ENCODE measurements around the gene MRPL38. TPM values are rescaled to one million over a fixed set of nuclear protein-coding genes. Genes with fewer than 3 reads are reported as not detected.

Gene MRPL38
- total RNA-seq, 1 experiment from 2014 or later: 112 TPM

DNA sequence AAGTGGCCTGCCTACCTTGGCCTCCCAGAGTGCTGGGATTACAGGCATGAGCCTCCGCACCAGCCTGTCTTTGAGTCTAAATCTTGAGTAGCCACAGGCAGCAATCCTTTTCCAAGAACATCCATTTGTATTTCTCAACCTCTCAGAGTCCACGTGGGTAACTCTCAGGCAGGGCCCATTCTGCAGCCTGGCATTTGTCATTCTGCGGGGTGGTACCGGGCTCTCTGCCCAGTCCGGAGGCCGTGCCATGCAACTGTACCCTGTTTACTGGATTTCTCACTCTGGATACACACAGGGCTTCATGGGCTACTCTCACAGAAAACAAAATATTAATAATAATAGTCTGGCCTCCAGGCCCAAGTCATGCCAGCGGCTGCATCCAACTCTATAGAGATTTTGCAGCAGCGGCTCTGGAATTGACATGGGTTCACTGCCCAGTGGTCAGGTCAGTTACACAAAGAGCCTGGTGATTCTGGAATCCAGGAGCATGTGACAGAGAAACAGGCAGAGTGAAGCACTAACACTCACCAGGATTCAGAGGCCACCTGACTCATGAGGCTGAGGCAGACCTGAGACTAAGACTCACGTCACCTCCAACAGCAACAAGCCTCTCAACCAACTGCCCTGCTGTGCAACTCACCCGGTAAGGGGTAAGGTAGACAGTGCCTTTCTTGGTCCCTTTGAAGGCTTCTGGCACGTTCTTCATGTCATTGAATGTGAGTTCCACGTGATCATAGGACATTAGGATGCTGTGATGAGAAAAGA is 53.6 kb downstream of the MRPL38 start:
- TF ChIP-seq, protein P1, sequence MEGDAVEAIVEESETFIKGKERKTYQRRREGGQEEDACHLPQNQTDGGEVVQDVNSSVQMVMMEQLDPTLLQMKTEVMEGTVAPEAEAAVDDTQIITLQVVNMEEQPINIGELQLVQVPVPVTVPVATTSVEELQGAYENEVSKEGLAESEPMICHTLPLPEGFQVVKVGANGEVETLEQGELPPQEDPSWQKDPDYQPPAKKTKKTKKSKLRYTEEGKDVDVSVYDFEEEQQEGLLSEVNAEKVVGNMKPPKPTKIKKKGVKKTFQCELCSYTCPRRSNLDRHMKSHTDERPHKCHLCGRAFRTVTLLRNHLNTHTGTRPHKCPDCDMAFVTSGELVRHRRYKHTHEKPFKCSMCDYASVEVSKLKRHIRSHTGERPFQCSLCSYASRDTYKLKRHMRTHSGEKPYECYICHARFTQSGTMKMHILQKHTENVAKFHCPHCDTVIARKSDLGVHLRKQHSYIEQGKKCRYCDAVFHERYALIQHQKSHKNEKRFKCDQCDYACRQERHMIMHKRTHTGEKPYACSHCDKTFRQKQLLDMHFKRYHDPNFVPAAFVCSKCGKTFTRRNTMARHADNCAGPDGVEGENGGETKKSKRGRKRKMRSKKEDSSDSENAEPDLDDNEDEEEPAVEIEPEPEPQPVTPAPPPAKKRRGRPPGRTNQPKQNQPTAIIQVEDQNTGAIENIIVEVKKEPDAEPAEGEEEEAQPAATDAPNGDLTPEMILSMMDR (IDR thresholded peaks at IDR 0.05; ENCODE audit: unreplicated experiment): no peak
- Mint-ChIP-seq H3K27ac (ENCODE audit: unreplicated experiment) (no peak overlapping the region), H3K9me3 (ENCODE audit: low read depth, unreplicated experiment) (no peaks in the 10 kb centered on the region), H3K27me3 (ENCODE audit: unreplicated experiment) (no peaks in the 10 kb centered on the region), H3K36me3 (ENCODE audit: insufficient read depth, unreplicated experiment) (peaks cover 68% of the 10 kb centered on the region), H3K4me3 (ENCODE audit: low read depth, unreplicated experiment) (no peak overlapping the region), H3K4me1 (ENCODE audit: low read depth, unreplicated experiment) (peaks cover 8% of the 10 kb centered on the region)
- no TSS peak for BruUV-seq (replicated peaks)
- intact Hi-C loops (cut with micrococcal nuclease; ENCODE audit: unreplicated experiment): no loop called here
- DNase-seq: no peak
- CTCF ChIA-PET: no interaction called here

DNA sequence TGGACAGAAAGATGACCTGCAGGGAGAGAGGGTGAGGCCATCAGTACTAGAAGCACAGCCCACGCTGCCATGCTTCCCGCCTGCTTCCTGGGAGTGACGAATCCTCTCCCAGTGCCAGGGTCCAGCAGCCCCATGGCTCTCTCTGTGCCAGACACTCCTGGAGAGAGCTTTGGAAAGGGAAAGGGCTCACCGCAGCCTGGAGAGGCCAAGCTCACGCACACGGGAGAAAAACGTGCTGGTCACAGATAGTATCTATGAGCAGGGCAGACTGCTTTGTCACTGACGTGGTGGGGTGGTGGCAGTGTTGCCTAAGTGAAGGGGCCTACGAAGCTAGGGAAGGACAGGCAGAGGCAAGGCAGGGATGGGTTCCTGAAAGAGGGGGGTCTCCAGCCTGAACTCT is 55.0 kb downstream of the MRPL38 start:
- Mint-ChIP-seq H3K9me3 (ENCODE audit: low read depth, unreplicated experiment) (no peaks in the 10 kb centered on the region), H3K27me3 (ENCODE audit: unreplicated experiment) (no peaks in the 10 kb centered on the region), H3K4me3 (ENCODE audit: low read depth, unreplicated experiment) (no peak overlapping the region), H3K4me1 (ENCODE audit: low read depth, unreplicated experiment) (peaks cover 18% of the 10 kb centered on the region), H3K36me3 (ENCODE audit: insufficient read depth, unreplicated experiment) (peaks cover 82% of the 10 kb centered on the region), H3K27ac (ENCODE audit: unreplicated experiment) (no peak overlapping the region)
- CTCF ChIA-PET: interaction anchor here (0.6 kb wide), 1 partner anchor 283 kb away, joined by 5 read pairs; no protein-coding TSS in a partner anchor
- DNase-seq: no peak
- BruUV-seq (replicated peaks): no TSS peak
- TF ChIP-seq, protein P1 (IDR thresholded peaks at IDR 0.05; ENCODE audit: unreplicated experiment): no peak
- intact Hi-C loops (cut with micrococcal nuclease; ENCODE audit: unreplicated experiment): loop anchor here (5.0 kb wide), 1 partner anchor 38 kb away; no protein-coding TSS in a partner anchor

DNA sequence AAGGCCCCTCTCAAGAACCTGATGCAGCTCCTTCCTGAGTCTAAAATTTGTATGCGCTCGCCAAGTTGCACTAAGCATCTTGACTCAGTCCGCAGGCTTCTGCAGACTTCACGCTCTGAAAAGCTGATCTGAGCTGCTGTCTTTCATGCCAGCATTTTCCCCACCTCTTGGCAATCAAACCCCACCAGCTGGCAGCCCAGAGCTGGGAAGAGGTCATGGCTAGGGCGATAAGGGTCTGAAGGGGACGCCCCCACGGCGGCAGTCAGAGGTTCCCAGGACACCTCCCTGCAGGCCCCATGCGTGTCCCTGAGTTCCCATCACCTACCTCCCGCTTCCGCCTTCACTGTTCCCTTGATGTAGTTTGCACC is 55.4 kb downstream of the MRPL38 start:
- TF ChIP-seq, protein P1 (IDR thresholded peaks at IDR 0.05; ENCODE audit: unreplicated experiment): no peak
- intact Hi-C loops (cut with micrococcal nuclease; ENCODE audit: unreplicated experiment): loop anchor here (5.0 kb wide), 1 partner anchor 38 kb away; no protein-coding TSS in a partner anchor
- Mint-ChIP-seq H3K36me3 (ENCODE audit: insufficient read depth, unreplicated experiment) (peaks cover 87% of the 10 kb centered on the region), H3K27ac (ENCODE audit: unreplicated experiment) (no peak overlapping the region), H3K9me3 (ENCODE audit: low read depth, unreplicated experiment) (no peaks in the 10 kb centered on the region), H3K4me3 (ENCODE audit: low read depth, unreplicated experiment) (no peak overlapping the region), H3K27me3 (ENCODE audit: unreplicated experiment) (no peaks in the 10 kb centered on the region), H3K4me1 (ENCODE audit: low read depth, unreplicated experiment) (peaks cover 18% of the 10 kb centered on the region)
- no TSS peak for BruUV-seq (replicated peaks)
- no peak for DNase-seq
- CTCF ChIA-PET: interaction anchor here (0.6 kb wide), 1 partner anchor 284 kb away, joined by 5 read pairs; no protein-coding TSS in a partner anchor

Other genes with a start within 250 kb of the MRPL38 start
- 71.3 and 87.3 TPM in 2 replicates for gene RECQL5, start 237.7 kb downstream of the MRPL38 start, total RNA-seq (2022)
- 96.4 and 98.4 TPM in 2 replicates for gene SAP30BP, start 237.5 kb downstream of the MRPL38 start, total RNA-seq (2022)
- 253 and 301 TPM in 2 replicates for gene ITGB4, start 183.4 kb downstream of the MRPL38 start, total RNA-seq (2022)
- 20.4 and 20.5 TPM in 2 replicates for gene GALK1, start 139.7 kb downstream of the MRPL38 start, total RNA-seq (2022)
- 26.0 and 29.7 TPM in 2 replicates for gene UNK, start 120.1 kb downstream of the MRPL38 start, total RNA-seq (2022)
- 103 and 104 TPM in 2 replicates for gene UNC13D, start 60.5 kb downstream of the MRPL38 start, total RNA-seq (2022)
- 126 and 133 TPM in 2 replicates for gene WBP2, start 49.5 kb downstream of the MRPL38 start, total RNA-seq (2022)
- gene TRIM47, start 26.3 kb downstream of the MRPL38 start, total RNA-seq (2022): 51.2 and 54.1 TPM in 2 replicates
- gene TRIM65, start 7.9 kb downstream of the MRPL38 start, total RNA-seq (2022): 15.4 and 18.9 TPM in 2 replicates
- 32.6 and 33.6 TPM in 2 replicates for gene FBF1, start 36.2 kb upstream of the MRPL38 start, total RNA-seq (2022)
- 53.1 and 57.3 TPM in 2 replicates for gene ACOX1, start 74.3 kb upstream of the MRPL38 start, total RNA-seq (2022)
- 15.3 and 15.8 TPM in 2 replicates for gene TEN1, start 74.4 kb upstream of the MRPL38 start, total RNA-seq (2022)
- gene CDK3, start 96.0 kb upstream of the MRPL38 start, total RNA-seq (2022): 9.4 and 9.8 TPM in 2 replicates
- 51.8 and 59.7 TPM in 2 replicates for gene EVPL, start 122.4 kb upstream of the MRPL38 start, total RNA-seq (2022)
- gene SRP68, start 167.6 kb upstream of the MRPL38 start, total RNA-seq (2022): 80.7 and 84.5 TPM in 2 replicates
- gene GALR2, start 169.9 kb upstream of the MRPL38 start, total RNA-seq (2022): 0.27 and 0.61 TPM in 2 replicates
- gene ZACN, start 174.3 kb upstream of the MRPL38 start, total RNA-seq (2022): 0.17 and 0.34 TPM in 2 replicates
- 122 and 137 TPM in 2 replicates for gene EXOC7, start 198.9 kb upstream of the MRPL38 start, total RNA-seq (2022)
- gene FOXJ1, start 236.4 kb upstream of the MRPL38 start, total RNA-seq (2022): 0.15 TPM in 1 of 2 replicates, not detected in the other

Measured in Calu3 (cell line).